Panc1 (cell line): ENCODE measurements around the gene ADGRV1.

Experiments used
- CTCF ChIP-seq: fragments of 450-650 bp; IDR thresholded peaks from 2 replicates; pipeline ENCODE4 v1.5.1; 2017; ENCODE audit warnings: mild to moderate bottlenecking
- POLR2AphosphoS5 ChIP-seq: IDR thresholded peaks from 2 replicates; pipeline ENCODE4 v1.6.1; 2012; ENCODE audit warnings: mild to moderate bottlenecking, low read depth, low read length, moderate library complexity
- TCF7L2 ChIP-seq: IDR thresholded peaks from 2 replicates; pipeline ENCODE4 v1.6.1; 2011; ENCODE audit warnings: mild to moderate bottlenecking, low read depth, low read length, inconsistent platforms

DNA sequence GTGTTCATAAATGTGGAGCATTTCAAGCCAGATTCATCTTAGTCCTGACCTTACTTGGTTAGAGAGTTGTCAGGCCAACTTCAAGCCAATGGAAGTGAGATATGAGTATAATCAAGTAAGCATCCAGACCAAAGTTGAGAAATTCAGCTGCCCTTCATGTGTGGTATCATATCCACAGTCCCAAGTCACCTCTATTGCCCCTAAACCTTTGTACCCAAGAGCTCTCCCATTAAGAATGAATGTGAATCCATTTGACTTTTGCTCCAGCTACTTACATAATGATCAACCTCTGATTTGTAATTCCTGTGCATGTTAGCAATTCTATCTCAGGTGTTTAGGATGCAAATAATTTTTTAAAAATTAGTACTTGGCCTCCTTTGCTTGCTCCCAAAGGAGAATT, 342.7 kb downstream of the ADGRV1 start:
- TF ChIP-seq CTCF (no peak), POLR2AphosphoS5 (no peak), TCF7L2 (no peak)
